GM19099 (cell line): ENCODE data around the gene RINT1.

Experiments used
- POLR2A ChIP-seq: IDR thresholded peaks from 3 replicates; pipeline ENCODE4 v1.6.1; 2011; ENCODE audit warnings: low read depth; ENCODE audit not compliant: insufficient read length; ENCODE audit errors: extremely low read depth

RINT1 gene

GRCh38 chr7:105614341-105614840 is 82.4 kb downstream of the RINT1 start:
- TF ChIP-seq POLR2A = no peak
